ENCODE results near the gene FKBP7. TPM values are rescaled to one million over a fixed set of nuclear protein-coding genes. Genes with fewer than 3 reads are reported as not detected.

Gene FKBP7
- total and polyA plus RNA-seq, 4 donors, result 16.7 to 59.1 (median 32.2) TPM

GRCh38 chr2:178517496-178517895 lies 39.1 kb upstream of the FKBP7 start:
- H3K36me3 ChIP-seq (ENCODE audit: control insufficient read depth, insufficient read depth, low read length), result peaks cover 6% of the 10 kb centered on the region
- no peaks in the 10 kb centered on the region for H3K4me1 ChIP-seq (ENCODE audit: control insufficient read depth, insufficient read depth, low read length)
- WGBS (ENCODE audit: insufficient coverage), result no CpG with 5 or more reads among the region's 1 CpG
- no peaks in the 10 kb centered on the region for H3K27me3 ChIP-seq (ENCODE audit: control insufficient read depth, insufficient read depth, low read length)
- H3K27ac ChIP-seq (ENCODE audit: low read depth, low read length), result no peak overlapping the region
- no peak for DNase-seq (ENCODE audit: low read depth in 4 of 6, low spot score in 6 of 6)
- H3K4me3 ChIP-seq (ENCODE audit: low read depth, low read length), result no peak overlapping the region
- H3K9me3 ChIP-seq (ENCODE audit: control insufficient read depth, insufficient read depth, low read length), result no peaks in the 10 kb centered on the region

DNA sequence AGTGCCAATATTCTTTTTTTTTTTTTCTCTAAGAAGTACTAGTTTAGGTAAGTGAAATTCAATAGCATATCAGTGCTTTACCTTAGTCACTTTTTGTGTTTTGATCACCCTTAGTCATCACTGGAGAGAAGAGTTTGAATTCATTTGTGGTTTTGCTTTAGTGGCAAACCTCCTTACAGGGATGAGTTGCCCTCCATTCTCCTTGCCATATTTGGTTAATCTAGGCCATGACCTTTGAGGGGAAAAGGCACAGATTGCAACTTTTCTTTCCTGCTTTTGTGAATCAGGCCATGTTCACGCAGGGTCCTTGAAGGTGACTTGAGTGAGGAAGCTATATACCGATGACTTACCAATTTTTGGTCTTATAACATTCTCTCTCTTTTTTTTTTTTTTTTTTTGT lies 36.3 kb upstream of the FKBP7 start:
- DNase-seq (ENCODE audit: low read depth in 4 of 6, low spot score in 6 of 6), result no peak
- Histone ChIP-seq H3K9me3 (ENCODE audit: control insufficient read depth, insufficient read depth, low read length) (no peaks in the 10 kb centered on the region), H3K4me3 (ENCODE audit: low read depth, low read length) (no peak overlapping the region), H3K27me3 (ENCODE audit: control insufficient read depth, insufficient read depth, low read length) (no peaks in the 10 kb centered on the region), H3K27ac (ENCODE audit: low read depth, low read length) (no peak overlapping the region), H3K4me1 (ENCODE audit: control insufficient read depth, insufficient read depth, low read length) (no peaks in the 10 kb centered on the region), H3K36me3 (ENCODE audit: control insufficient read depth, insufficient read depth, low read length) (peaks cover 8% of the 10 kb centered on the region)
- WGBS (ENCODE audit: insufficient coverage), result no CpG with 5 or more reads among the region's 2 CpGs

DNA sequence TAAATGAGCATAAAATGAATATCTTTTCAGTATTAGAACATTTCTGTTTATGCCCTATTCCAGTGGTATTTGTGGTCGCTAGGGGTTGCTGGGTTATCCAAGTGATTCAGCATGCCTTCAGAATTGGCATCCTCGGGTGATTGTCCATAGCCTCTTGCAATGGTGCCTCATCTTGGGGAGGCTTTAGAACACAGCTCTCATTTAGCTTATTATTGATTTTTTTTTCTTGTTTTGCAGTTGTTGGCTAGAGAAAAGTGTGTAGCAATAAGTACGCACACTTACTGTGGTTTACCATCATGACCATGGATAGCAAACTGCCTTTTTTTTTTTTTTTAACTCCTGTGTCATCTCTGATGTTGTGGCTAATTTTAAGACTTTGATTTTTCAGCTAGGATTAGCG lies 35.5 kb upstream of the FKBP7 start:
- Histone ChIP-seq H3K36me3 (ENCODE audit: control insufficient read depth, insufficient read depth, low read length) (peaks cover 8% of the 10 kb centered on the region), H3K27me3 (ENCODE audit: control insufficient read depth, insufficient read depth, low read length) (no peaks in the 10 kb centered on the region), H3K9me3 (ENCODE audit: control insufficient read depth, insufficient read depth, low read length) (no peaks in the 10 kb centered on the region), H3K4me3 (ENCODE audit: low read depth, low read length) (no peak overlapping the region), H3K4me1 (ENCODE audit: control insufficient read depth, insufficient read depth, low read length) (no peaks in the 10 kb centered on the region), H3K27ac (ENCODE audit: low read depth, low read length) (no peak overlapping the region)
- no peak for DNase-seq (ENCODE audit: low read depth in 4 of 6, low spot score in 6 of 6)
- 100% methylated on average over 2 of the region's 4 CpGs for WGBS (ENCODE audit: insufficient coverage)

DNA sequence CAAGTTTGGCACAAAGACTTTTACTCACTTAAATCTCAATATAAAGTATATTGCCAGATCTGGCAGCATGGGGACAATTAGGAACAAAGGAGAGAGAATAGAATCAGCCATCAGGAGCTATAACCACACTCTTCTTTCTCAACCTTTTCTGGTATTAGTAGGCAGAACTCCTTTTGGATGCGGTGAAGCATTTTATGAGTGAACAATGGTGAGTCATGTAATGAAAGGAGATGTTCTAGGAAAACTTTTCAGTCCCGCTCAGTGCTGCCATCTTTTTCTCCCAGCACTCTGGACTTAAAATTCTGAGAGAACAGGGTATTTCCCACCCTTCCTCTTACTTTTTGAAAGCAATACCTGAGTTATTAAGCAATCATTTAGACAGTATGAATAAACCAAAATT lies 34.1 kb upstream of the FKBP7 start:
- WGBS (ENCODE audit: insufficient coverage), result no CpG with 5 or more reads among the region's 2 CpGs
- no peaks in the 10 kb centered on the region for H3K9me3 ChIP-seq (ENCODE audit: control insufficient read depth, insufficient read depth, low read length)
- no peaks in the 10 kb centered on the region for H3K27me3 ChIP-seq (ENCODE audit: control insufficient read depth, insufficient read depth, low read length)
- H3K36me3 ChIP-seq (ENCODE audit: control insufficient read depth, insufficient read depth, low read length), result peaks cover 2% of the 10 kb centered on the region
- peak in 2 of 6 donors; percentile 9 to 17 for DNase-seq (ENCODE audit: low read depth in 4 of 6, low spot score in 6 of 6)
- H3K27ac ChIP-seq (ENCODE audit: low read depth, low read length), result no peak overlapping the region
- H3K4me3 ChIP-seq (ENCODE audit: low read depth, low read length), result no peak overlapping the region
- H3K4me1 ChIP-seq (ENCODE audit: control insufficient read depth, insufficient read depth, low read length), result no peaks in the 10 kb centered on the region

DNA sequence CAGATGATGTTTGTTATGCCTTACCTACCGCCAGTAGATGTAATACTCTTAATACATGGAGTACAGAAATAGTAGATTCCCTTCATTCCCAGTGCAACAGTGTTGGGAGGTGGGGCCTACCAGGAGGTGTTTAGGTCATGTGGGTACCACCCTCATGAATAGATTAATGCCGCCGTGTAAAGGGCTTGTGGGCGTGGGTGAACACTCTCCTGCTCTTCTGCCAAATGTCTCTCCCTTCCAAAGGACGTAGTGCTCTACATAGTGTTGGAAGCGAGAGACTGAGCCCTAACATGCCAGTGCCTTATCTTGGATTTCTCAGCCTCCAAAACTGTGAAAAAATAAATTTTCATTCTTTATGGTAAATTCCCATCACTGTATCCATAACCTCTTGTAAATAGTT lies 32.0 kb upstream of the FKBP7 start:
- no peak for DNase-seq (ENCODE audit: low read depth in 4 of 6, low spot score in 6 of 6)
- peaks cover 2% of the 10 kb centered on the region for H3K36me3 ChIP-seq (ENCODE audit: control insufficient read depth, insufficient read depth, low read length)
- H3K27ac ChIP-seq (ENCODE audit: low read depth, low read length), result no peak overlapping the region
- H3K27me3 ChIP-seq (ENCODE audit: control insufficient read depth, insufficient read depth, low read length), result no peaks in the 10 kb centered on the region
- H3K9me3 ChIP-seq (ENCODE audit: control insufficient read depth, insufficient read depth, low read length), result no peaks in the 10 kb centered on the region
- WGBS (ENCODE audit: insufficient coverage), result no CpG with 5 or more reads among the region's 6 CpGs
- H3K4me1 ChIP-seq (ENCODE audit: control insufficient read depth, insufficient read depth, low read length), result no peaks in the 10 kb centered on the region
- no peak overlapping the region for H3K4me3 ChIP-seq (ENCODE audit: low read depth, low read length)

- Histone ChIP-seq H3K27ac (ENCODE audit: low read depth, low read length) (no peak overlapping the region), H3K27me3 (ENCODE audit: control insufficient read depth, insufficient read depth, low read length) (no peaks in the 10 kb centered on the region), H3K4me3 (ENCODE audit: low read depth, low read length) (no peak overlapping the region), H3K9me3 (ENCODE audit: control insufficient read depth, insufficient read depth, low read length) (no peaks in the 10 kb centered on the region), H3K36me3 (ENCODE audit: control insufficient read depth, insufficient read depth, low read length) (peaks cover 2% of the 10 kb centered on the region), H3K4me1 (ENCODE audit: control insufficient read depth, insufficient read depth, low read length) (no peaks in the 10 kb centered on the region)
- no CpG with 5 or more reads among the region's 2 CpGs for WGBS (ENCODE audit: insufficient coverage)
- DNase-seq (ENCODE audit: low read depth in 4 of 6, low spot score in 6 of 6), result no peak
These were observed 30.2 kb upstream of the FKBP7 start for GRCh38 chr2:178508646-178509045.

GRCh38 chr2:178506949-178507348 lies 28.5 kb upstream of the FKBP7 start:
- DNase-seq (ENCODE audit: low read depth in 4 of 6, low spot score in 6 of 6), result no peak
- H3K27me3 ChIP-seq (ENCODE audit: control insufficient read depth, insufficient read depth, low read length), result no peaks in the 10 kb centered on the region
- no peak overlapping the region for H3K4me3 ChIP-seq (ENCODE audit: low read depth, low read length)
- H3K27ac ChIP-seq (ENCODE audit: low read depth, low read length), result no peak overlapping the region
- peaks cover 7% of the 10 kb centered on the region for H3K36me3 ChIP-seq (ENCODE audit: control insufficient read depth, insufficient read depth, low read length)
- no peaks in the 10 kb centered on the region for H3K9me3 ChIP-seq (ENCODE audit: control insufficient read depth, insufficient read depth, low read length)
- no CpG with 5 or more reads among the region's 1 CpG for WGBS (ENCODE audit: insufficient coverage)
- H3K4me1 ChIP-seq (ENCODE audit: control insufficient read depth, insufficient read depth, low read length), result no peaks in the 10 kb centered on the region

DNA sequence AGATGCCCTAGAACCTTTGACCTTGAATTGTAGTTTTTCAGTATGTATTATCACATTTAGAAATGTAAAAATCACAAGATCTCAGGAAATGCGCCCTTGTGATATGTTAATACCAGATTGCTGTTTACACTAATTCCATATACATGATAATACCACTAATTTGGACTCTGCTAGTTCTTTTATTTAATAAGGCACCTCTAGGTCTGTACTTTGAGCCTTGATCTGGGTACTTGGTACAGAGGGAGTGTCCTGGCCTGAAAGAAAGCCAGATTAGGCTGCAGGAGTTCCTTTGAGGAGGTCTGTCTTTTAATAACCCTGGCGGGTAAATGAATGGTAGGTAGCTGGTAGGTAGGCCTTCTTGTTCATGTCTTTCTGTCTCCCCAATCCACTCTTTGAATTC lies 28.1 kb upstream of the FKBP7 start:
- H3K4me3 ChIP-seq (ENCODE audit: low read depth, low read length), result no peak overlapping the region
- no CpG with 5 or more reads among the region's 2 CpGs for WGBS (ENCODE audit: insufficient coverage)
- H3K36me3 ChIP-seq (ENCODE audit: control insufficient read depth, insufficient read depth, low read length), result peaks cover 6% of the 10 kb centered on the region

DNA sequence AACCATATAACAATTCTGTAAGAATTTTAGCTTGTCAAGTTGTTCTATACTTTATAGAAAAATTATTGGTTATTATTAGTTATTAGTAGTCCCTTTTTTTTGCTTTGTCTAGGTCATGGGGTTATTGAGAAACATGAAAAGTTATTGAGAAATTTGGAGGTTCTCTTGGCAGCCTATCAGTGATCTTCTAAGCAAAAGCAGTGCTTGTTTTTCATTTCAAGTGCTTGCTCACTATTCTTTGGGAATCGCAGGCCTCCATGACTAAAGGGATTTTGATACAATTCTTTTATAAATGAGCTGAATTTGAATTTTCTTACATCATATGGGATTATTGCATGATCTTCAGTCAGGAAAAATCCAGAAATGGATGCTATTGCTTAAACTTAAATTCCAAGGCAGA lies 27.7 kb upstream of the FKBP7 start:
- DNase-seq (ENCODE audit: low read depth in 4 of 6, low spot score in 6 of 6), result no peak
- no peaks in the 10 kb centered on the region for H3K27me3 ChIP-seq (ENCODE audit: control insufficient read depth, insufficient read depth, low read length)
- H3K4me1 ChIP-seq (ENCODE audit: control insufficient read depth, insufficient read depth, low read length), result no peaks in the 10 kb centered on the region
- H3K27ac ChIP-seq (ENCODE audit: low read depth, low read length), result no peak overlapping the region
- no peaks in the 10 kb centered on the region for H3K9me3 ChIP-seq (ENCODE audit: control insufficient read depth, insufficient read depth, low read length)
- peaks cover 5% of the 10 kb centered on the region for H3K36me3 ChIP-seq (ENCODE audit: control insufficient read depth, insufficient read depth, low read length)
- no CpG with 5 or more reads among the region's 1 CpG for WGBS (ENCODE audit: insufficient coverage)
- H3K4me3 ChIP-seq (ENCODE audit: low read depth, low read length), result no peak overlapping the region

More for the DNA sequence above, 28.1 kb upstream of the FKBP7 start:
- Histone ChIP-seq H3K27ac (ENCODE audit: low read depth, low read length) (no peak overlapping the region), H3K9me3 (ENCODE audit: control insufficient read depth, insufficient read depth, low read length) (no peaks in the 10 kb centered on the region), H3K27me3 (ENCODE audit: control insufficient read depth, insufficient read depth, low read length) (no peaks in the 10 kb centered on the region), H3K4me1 (ENCODE audit: control insufficient read depth, insufficient read depth, low read length) (no peaks in the 10 kb centered on the region)
- no peak for DNase-seq (ENCODE audit: low read depth in 4 of 6, low spot score in 6 of 6)

DNA sequence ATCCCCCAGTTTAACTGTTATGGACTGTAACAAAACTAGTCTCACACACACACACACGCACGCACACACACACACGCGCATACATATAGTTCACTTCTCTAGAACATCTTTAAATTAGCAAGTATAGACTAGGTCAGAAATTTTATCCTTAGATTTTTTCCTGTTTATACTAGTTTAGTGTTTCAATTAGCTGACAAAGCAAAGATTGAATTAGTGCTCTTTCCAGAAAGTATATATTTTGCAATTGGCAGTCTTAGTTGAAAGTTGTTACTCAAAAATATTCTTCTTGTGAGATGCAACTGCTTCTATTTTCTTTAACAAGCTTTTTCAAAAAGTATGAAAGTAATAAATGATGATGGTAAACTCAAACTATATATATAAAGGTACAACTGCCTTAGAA lies 24.4 kb upstream of the FKBP7 start:
- no peak overlapping the region for H3K4me3 ChIP-seq (ENCODE audit: low read depth, low read length)
- no peaks in the 10 kb centered on the region for H3K27me3 ChIP-seq (ENCODE audit: control insufficient read depth, insufficient read depth, low read length)
- no peak overlapping the region for H3K27ac ChIP-seq (ENCODE audit: low read depth, low read length)
- no CpG with 5 or more reads among the region's 4 CpGs for WGBS (ENCODE audit: insufficient coverage)
- no peaks in the 10 kb centered on the region for H3K9me3 ChIP-seq (ENCODE audit: control insufficient read depth, insufficient read depth, low read length)
- H3K36me3 ChIP-seq (ENCODE audit: control insufficient read depth, insufficient read depth, low read length), result peaks cover 5% of the 10 kb centered on the region
- H3K4me1 ChIP-seq (ENCODE audit: control insufficient read depth, insufficient read depth, low read length), result no peaks in the 10 kb centered on the region
- DNase-seq (ENCODE audit: low read depth in 4 of 6, low spot score in 6 of 6), result no peak
